A549 (cell line): Measurements from ENCODE around the gene LHX5. TPM values are rescaled to one million over a fixed set of nuclear protein-coding genes. Genes with fewer than 3 reads are reported as not detected.

Source experiments
- ATAC-seq, 2 experiments: fragments of 200-7000 bp in 1 of 2; fragments of >200 bp in 1 of 2; cut with Nextera tagmentation in 1 of 2; cut with Tn5 transposase in 1 of 2; 3 replicates each; pipeline versions ENCODE4 v1.8.0 to v1.9.1; 2018 to 2020; ENCODE audit warnings: mild to moderate bottlenecking in 1 of 2, moderate library complexity in 1 of 2
- CTCF ChIA-PET: fragments of 300-600 bp; sonication (Branson Sonifier 250); formaldehyde crosslinking; extraction: SDS; loops from one replicate; lab custom pipeline; 2021; ENCODE audit warnings: antibody characterized with exemption, inconsistent platforms; lab: Yijun Ruan, JAX
- POLR2A ChIA-PET: fragments of 350-600 bp; formaldehyde crosslinking; extraction: SDS; loops from one replicate; lab custom pipeline; 2021; ENCODE audit warnings: antibody characterized with exemption, inconsistent platforms; lab: Yijun Ruan, JAX
- DNase-seq, 2 experiments: peaks; one replicate each; pipeline versions ENCODE4 v3.0.0 to v3.0.0-alpha.2; 2011 to 2016; ENCODE audit warnings: low read depth in 1 of 2, low spot score in 1 of 2
- FAIRE-seq: peaks from 2 replicates; lab custom pipeline; 2011; peaks lifted over from hg19 to GRCh38; lab: Jason Lieb, UNC
- H3K27ac ChIP-seq, 2 experiments: fragments of >200 bp; sonication (Bioruptor Twin); formaldehyde crosslinking; 3 replicates each; pipeline ENCODE4 v1.5.1; 2016 to 2017
- H3K4me1 ChIP-seq: fragments of >200 bp; sonication (Bioruptor Twin); formaldehyde crosslinking; 3 replicates; pipeline ENCODE4 v1.6.1; 2016
- H3K4me2 ChIP-seq: fragments of >200 bp; sonication (Bioruptor Twin); formaldehyde crosslinking; 3 replicates; pipeline ENCODE4 v1.6.1; 2016
- H3K4me3 ChIP-seq: fragments of >200 bp; sonication (Bioruptor Twin); formaldehyde crosslinking; 3 replicates; pipeline ENCODE4 v1.5.1; 2016
- H3K9me3 ChIP-seq: fragments of >200 bp; sonication (Bioruptor Twin); formaldehyde crosslinking; 3 replicates; pipeline ENCODE4 v1.6.1; 2016
- CBX8 ChIP-seq: fragments of 200-600 bp; sonication (generic); IDR thresholded peaks from 2 replicates; pipeline ENCODE4 v1.6.1; 2016
- CEBPB ChIP-seq, 2 experiments: fragments of >200 bp in 1 of 2; sonication (Bioruptor Twin) in 1 of 2; formaldehyde crosslinking in 1 of 2; IDR thresholded peaks; 2 replicates each; pipeline ENCODE4 v1.6.1; 2012 to 2016
- ESRRA ChIP-seq: fragments of 150-350 bp; IDR thresholded peaks from 2 replicates; pipeline ENCODE4 v1.6.1; 2014; ENCODE audit warnings: mild to moderate bottlenecking, low read length, borderline replicate concordance
- GATA3 ChIP-seq: IDR thresholded peaks from 2 replicates; pipeline ENCODE4 v1.6.1; 2012; ENCODE audit warnings: borderline replicate concordance
- HDAC2 ChIP-seq: fragments of 200-600 bp; sonication (generic); IDR thresholded peaks from 2 replicates; pipeline ENCODE4 v1.6.1; 2016
- HEYL ChIP-seq: fragments of 250-450 bp; sonication (Bioruptor Pico); IDR thresholded peaks from 2 replicates; pipeline ENCODE4 v1.8.0; 2021; ENCODE audit warnings: mild to moderate bottlenecking, moderate library complexity
- HOXB5 ChIP-seq: fragments of 250-450 bp; sonication (Bioruptor Pico); IDR thresholded peaks from 2 replicates; pipeline ENCODE4 v1.5.0; 2020; ENCODE audit warnings: mild to moderate bottlenecking, moderate library complexity
- JUN ChIP-seq, 2 experiments: fragments of >200 bp; sonication (Bioruptor Twin); formaldehyde crosslinking; IDR thresholded peaks; 2 replicates in 1 of 2; 3 replicates in 1 of 2; pipeline ENCODE4 v1.6.1; 2016 to 2017
- KDM1A ChIP-seq: fragments of 200-600 bp; sonication (generic); IDR thresholded peaks from 2 replicates; pipeline ENCODE4 v1.6.1; 2016; ENCODE audit warnings: low read depth, mild to moderate bottlenecking
- MYC ChIP-seq: IDR thresholded peaks from 2 replicates; pipeline ENCODE4 v1.6.1; 2012; ENCODE audit warnings: mild to moderate bottlenecking, inconsistent platforms, low read length, improper control_type of control experiment, borderline replicate concordance
- PHF8 ChIP-seq: fragments of 200-600 bp; sonication (generic); IDR thresholded peaks from 2 replicates; pipeline ENCODE4 v1.6.1; 2016; ENCODE audit warnings: low read depth, mild to moderate bottlenecking, antibody characterized with exemption, moderate library complexity, borderline replicate concordance
- TFCP2L1 ChIP-seq: fragments of 250-450 bp; sonication (Bioruptor Pico); IDR thresholded peaks from 2 replicates; pipeline ENCODE4 v1.5.0; 2021; ENCODE audit warnings: mild to moderate bottlenecking
- ZFP36 ChIP-seq: fragments of 450-650 bp; IDR thresholded peaks from 2 replicates; pipeline ENCODE4 v1.6.1; 2014; ENCODE audit warnings: borderline replicate concordance; ENCODE audit not compliant: partially characterized antibody
- WGBS: methylation state at CpG from one replicate; pipeline ENCODE4 v1.1.6; 2017; ENCODE audit errors: missing lambda C conversion rate; 5-methylcytosine and 5-hydroxymethylcytosine counted together
- polyA plus RNA-seq, 4 experiments: library from polyadenylated mRNA; depleted of rRNA in 3 of 4; stranded (reverse); fragments of >200 nt; fragmentation: RNase III in 1 of 4; extraction: RNeasy Plus Mini Kit Qiagen cat#74134 plus additional on column Dnase treatment in 1 of 4; gene quantifications; 2 replicates in 3 of 4; 3 replicates in 1 of 4; pipeline ENCODE4 v1.2.3, GENCODE V29; 2011 to 2017
- TF ChIP-seq, protein P1 (sequence below): fragments of >200 bp; sonication (Bioruptor Twin); formaldehyde crosslinking; IDR thresholded peaks from 3 replicates; pipeline ENCODE4 v1.6.1; 2016
- TF ChIP-seq, protein P2 (sequence below): fragments of >200 bp; sonication (Bioruptor Twin); formaldehyde crosslinking; IDR thresholded peaks from 2 replicates; pipeline ENCODE4 v1.6.1; 2016
- TF ChIP-seq, protein P3 (sequence below): IDR thresholded peaks from 2 replicates; pipeline ENCODE4 v1.6.1; 2012
- TF ChIP-seq, protein P4 (sequence below): fragments of 200-600 bp; sonication (generic); IDR thresholded peaks from 2 replicates; pipeline ENCODE4 v1.6.1; 2016; ENCODE audit warnings: antibody characterized with exemption, mild to moderate bottlenecking, moderate library complexity
- TF ChIP-seq, protein P5 (sequence below): fragments of 150-350 bp; IDR thresholded peaks from 2 replicates; pipeline ENCODE4 v1.6.1; 2014; ENCODE audit warnings: low read depth, mild to moderate bottlenecking, low read length
- TF ChIP-seq, protein P6 (sequence below): IDR thresholded peaks from 2 replicates; pipeline ENCODE4 v1.6.1; 2012; ENCODE audit warnings: low read depth, borderline replicate concordance

Gene LHX5
- polyA plus RNA-seq, 2 of the 4 experiments (the other 2 are of a cell fraction) = not detected

DNA sequence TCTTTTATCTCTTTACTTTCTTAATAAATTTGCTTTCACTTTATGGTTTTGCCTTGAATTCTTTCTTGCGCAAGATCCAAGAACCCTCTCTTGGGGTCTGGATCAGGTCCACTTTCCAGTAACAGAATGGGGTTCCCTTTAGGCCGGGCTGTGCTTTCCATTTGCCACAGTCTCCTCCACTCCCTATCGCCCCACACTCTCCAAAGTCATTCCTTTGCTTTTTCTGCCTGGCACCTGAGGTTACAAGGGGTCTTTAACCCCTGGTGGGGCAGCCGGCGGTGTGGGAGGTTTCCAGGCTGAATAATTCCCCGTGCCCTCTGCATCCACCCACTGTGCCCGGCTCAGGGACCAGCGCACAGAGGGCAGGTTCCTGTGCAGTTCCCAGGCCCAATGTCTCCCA lies 42.9 kb upstream of the LHX5 start:
- DNase-seq (no peak), ATAC-seq (no peak), FAIRE-seq (no peak)
- POLR2A ChIA-PET = no interaction called here
- H3K4me2 ChIP-seq = 0 out of 3 replicates have a peak overlapping the region, but pooled peaks have one; percentile 26
- no peak overlapping the region for H3K27ac ChIP-seq
- no peaks in the 10 kb centered on the region; the same call in 1 of the 3 replicates for H3K9me3 ChIP-seq
- TF ChIP-seq ZFP36 (peak; percentile 29), CEBPB (IDR thresholded peaks at IDR 0.05) (peak in 1 of 2 experiments; percentile 15; a peak in 1 of 4 replicates), KDM1A (no peak), CBX8 (no peak), MYC (no peak), HDAC2 (no peak)
- TF ChIP-seq, protein P1, sequence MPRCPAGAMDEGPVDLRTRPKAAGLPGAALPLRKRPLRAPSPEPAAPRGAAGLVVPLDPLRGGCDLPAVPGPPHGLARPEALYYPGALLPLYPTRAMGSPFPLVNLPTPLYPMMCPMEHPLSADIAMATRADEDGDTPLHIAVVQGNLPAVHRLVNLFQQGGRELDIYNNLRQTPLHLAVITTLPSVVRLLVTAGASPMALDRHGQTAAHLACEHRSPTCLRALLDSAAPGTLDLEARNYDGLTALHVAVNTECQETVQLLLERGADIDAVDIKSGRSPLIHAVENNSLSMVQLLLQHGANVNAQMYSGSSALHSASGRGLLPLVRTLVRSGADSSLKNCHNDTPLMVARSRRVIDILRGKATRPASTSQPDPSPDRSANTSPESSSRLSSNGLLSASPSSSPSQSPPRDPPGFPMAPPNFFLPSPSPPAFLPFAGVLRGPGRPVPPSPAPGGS = no peak
- TF ChIP-seq, protein P2, sequence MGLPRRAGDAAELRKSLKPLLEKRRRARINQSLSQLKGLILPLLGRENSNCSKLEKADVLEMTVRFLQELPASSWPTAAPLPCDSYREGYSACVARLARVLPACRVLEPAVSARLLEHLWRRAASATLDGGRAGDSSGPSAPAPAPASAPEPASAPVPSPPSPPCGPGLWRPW = no peak
- TF ChIP-seq, protein P3, sequence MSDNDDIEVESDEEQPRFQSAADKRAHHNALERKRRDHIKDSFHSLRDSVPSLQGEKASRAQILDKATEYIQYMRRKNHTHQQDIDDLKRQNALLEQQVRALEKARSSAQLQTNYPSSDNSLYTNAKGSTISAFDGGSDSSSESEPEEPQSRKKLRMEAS = no peak
- H3K4me3 ChIP-seq = no peak overlapping the region
- CTCF ChIA-PET = no interaction called here
- 47% methylated on average over 8 of the region's 8 CpGs for WGBS
- H3K4me1 ChIP-seq = no peaks in the 10 kb centered on the region

DNA sequence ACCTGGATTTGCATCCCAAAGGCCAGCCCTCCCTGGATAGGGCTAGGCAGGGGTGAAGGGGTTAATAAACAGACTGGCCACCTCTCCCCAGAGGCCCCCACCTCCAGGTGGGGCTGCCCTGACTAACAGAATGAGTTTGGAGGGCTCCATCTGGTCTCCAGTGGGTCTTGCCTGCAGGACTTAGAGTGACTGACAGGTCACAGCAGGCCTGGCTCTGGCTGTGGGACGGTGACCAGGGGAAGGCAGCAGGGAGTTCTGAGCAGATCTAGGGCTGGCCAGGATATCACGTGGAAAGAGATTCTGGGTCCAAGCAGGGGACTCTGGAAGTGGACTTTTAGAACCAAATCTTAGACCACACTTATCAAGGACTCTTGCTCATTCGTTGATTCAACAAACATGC lies 40.9 kb upstream of the LHX5 start:
- TF ChIP-seq GATA3 = no peak
- TF ChIP-seq PHF8 = no peak
- TF ChIP-seq, protein P4, sequence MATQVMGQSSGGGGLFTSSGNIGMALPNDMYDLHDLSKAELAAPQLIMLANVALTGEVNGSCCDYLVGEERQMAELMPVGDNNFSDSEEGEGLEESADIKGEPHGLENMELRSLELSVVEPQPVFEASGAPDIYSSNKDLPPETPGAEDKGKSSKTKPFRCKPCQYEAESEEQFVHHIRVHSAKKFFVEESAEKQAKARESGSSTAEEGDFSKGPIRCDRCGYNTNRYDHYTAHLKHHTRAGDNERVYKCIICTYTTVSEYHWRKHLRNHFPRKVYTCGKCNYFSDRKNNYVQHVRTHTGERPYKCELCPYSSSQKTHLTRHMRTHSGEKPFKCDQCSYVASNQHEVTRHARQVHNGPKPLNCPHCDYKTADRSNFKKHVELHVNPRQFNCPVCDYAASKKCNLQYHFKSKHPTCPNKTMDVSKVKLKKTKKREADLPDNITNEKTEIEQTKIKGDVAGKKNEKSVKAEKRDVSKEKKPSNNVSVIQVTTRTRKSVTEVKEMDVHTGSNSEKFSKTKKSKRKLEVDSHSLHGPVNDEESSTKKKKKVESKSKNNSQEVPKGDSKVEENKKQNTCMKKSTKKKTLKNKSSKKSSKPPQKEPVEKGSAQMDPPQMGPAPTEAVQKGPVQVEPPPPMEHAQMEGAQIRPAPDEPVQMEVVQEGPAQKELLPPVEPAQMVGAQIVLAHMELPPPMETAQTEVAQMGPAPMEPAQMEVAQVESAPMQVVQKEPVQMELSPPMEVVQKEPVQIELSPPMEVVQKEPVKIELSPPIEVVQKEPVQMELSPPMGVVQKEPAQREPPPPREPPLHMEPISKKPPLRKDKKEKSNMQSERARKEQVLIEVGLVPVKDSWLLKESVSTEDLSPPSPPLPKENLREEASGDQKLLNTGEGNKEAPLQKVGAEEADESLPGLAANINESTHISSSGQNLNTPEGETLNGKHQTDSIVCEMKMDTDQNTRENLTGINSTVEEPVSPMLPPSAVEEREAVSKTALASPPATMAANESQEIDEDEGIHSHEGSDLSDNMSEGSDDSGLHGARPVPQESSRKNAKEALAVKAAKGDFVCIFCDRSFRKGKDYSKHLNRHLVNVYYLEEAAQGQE = no peak
- TF ChIP-seq, protein P5, sequence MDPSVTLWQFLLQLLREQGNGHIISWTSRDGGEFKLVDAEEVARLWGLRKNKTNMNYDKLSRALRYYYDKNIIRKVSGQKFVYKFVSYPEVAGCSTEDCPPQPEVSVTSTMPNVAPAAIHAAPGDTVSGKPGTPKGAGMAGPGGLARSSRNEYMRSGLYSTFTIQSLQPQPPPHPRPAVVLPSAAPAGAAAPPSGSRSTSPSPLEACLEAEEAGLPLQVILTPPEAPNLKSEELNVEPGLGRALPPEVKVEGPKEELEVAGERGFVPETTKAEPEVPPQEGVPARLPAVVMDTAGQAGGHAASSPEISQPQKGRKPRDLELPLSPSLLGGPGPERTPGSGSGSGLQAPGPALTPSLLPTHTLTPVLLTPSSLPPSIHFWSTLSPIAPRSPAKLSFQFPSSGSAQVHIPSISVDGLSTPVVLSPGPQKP = no peak
- no peak for TF ChIP-seq HOXB5
- no peak for TF ChIP-seq ESRRA
- no peak for TF ChIP-seq JUN (IDR thresholded peaks at IDR 0.05)
- TF ChIP-seq, protein P6, sequence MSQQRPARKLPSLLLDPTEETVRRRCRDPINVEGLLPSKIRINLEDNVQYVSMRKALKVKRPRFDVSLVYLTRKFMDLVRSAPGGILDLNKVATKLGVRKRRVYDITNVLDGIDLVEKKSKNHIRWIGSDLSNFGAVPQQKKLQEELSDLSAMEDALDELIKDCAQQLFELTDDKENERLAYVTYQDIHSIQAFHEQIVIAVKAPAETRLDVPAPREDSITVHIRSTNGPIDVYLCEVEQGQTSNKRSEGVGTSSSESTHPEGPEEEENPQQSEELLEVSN = no peak
- no peak for TF ChIP-seq TFCP2L1
- TF ChIP-seq HEYL (CRISPR knock-in tag) = no peak
- TF ChIP-seq, all 56 proteins: peak for 0
- ATAC-seq = peak; percentile 26 to 39; a peak in 2 of 6 replicates
- no peaks in the 10 kb centered on the region for H3K4me1 ChIP-seq
- no peak for DNase-seq
- no peak overlapping the region for H3K27ac ChIP-seq
- WGBS = 0% methylated on average over 3 of the region's 3 CpGs
- H3K4me3 ChIP-seq = no peak overlapping the region
- H3K4me2 ChIP-seq = no peak overlapping the region
- H3K9me3 ChIP-seq = no peaks in the 10 kb centered on the region
- FAIRE-seq = no peak
- POLR2A ChIA-PET = no interaction called here
- CTCF ChIA-PET = no interaction called here
